BLaER1 (cell line): Measurements from ENCODE around the gene ZNF831.

Experiments used
- H3K27ac ChIP-seq: shearing (Covaris generic); formaldehyde crosslinking; 2 replicates; pipeline ENCODE4 v1.8.1; 2022
- H3K27me3 ChIP-seq: shearing (Covaris generic); formaldehyde crosslinking; 2 replicates; pipeline ENCODE4 v1.8.1; 2022
- H3K36me3 ChIP-seq: shearing (Covaris generic); formaldehyde crosslinking; 2 replicates; pipeline ENCODE4 v1.8.1; 2022
- H3K4me1 ChIP-seq: shearing (Covaris generic); formaldehyde crosslinking; 2 replicates; pipeline ENCODE4 v1.8.1; 2022
- H3K4me2 ChIP-seq: shearing (Covaris generic); formaldehyde crosslinking; 2 replicates; pipeline ENCODE4 v1.8.1; 2022
- H3K4me3 ChIP-seq: shearing (Covaris generic); formaldehyde crosslinking; 2 replicates; pipeline ENCODE4 v1.8.1; 2022
- H3K9ac ChIP-seq: shearing (Covaris generic); formaldehyde crosslinking; 2 replicates; pipeline ENCODE4 v1.8.1; 2022
- H3K9me3 ChIP-seq: shearing (Covaris generic); formaldehyde crosslinking; 2 replicates; pipeline ENCODE4 v1.8.1; 2022
- H4K20me1 ChIP-seq: shearing (Covaris generic); formaldehyde crosslinking; 2 replicates; pipeline ENCODE4 v1.8.1; 2022
- Cebpa-rat ChIP-seq: shearing (Covaris generic); IDR thresholded peaks from 2 replicates; pipeline ENCODE4 v1.8.1; 2022

ZNF831 gene

GRCh38 chr20:59160389-59161115 lies 3.1 kb upstream of the ZNF831 start:
- Histone ChIP-seq H4K20me1 (no peaks in the 10 kb centered on the region), H3K36me3 (no peaks in the 10 kb centered on the region), H3K4me1 (peaks cover 65% of the 10 kb centered on the region), H3K9me3 (peaks cover 5% of the 10 kb centered on the region), H3K4me3 (no peak overlapping the region), H3K27ac (peak overlapping the region; percentile 69), H3K4me2 (peak overlapping the region; percentile 87), H3K9ac (peak overlapping the region; percentile 22; the same call in 1 of the 2 replicates), H3K27me3 (no peaks in the 10 kb centered on the region)
- TF ChIP-seq Cebpa-rat = no peak

- Histone ChIP-seq H3K4me1 (peaks cover 77% of the 10 kb centered on the region), H3K27me3 (no peaks in the 10 kb centered on the region)
- no peak for TF ChIP-seq Cebpa-rat
Measured at GRCh38 chr20:59161721-59162120, 1.9 kb upstream of the ZNF831 start.

GRCh38 chr20:59164686-59165391 lies 1.2 kb downstream of the ZNF831 start:
- Histone ChIP-seq H3K9ac (no peak overlapping the region), H3K4me2 (no peak overlapping the region), H3K4me1 (peaks cover 57% of the 10 kb centered on the region), H4K20me1 (no peaks in the 10 kb centered on the region), H3K27ac (no peak overlapping the region), H3K4me3 (no peak overlapping the region), H3K36me3 (no peaks in the 10 kb centered on the region), H3K9me3 (peaks cover 14% of the 10 kb centered on the region), H3K27me3 (no peaks in the 10 kb centered on the region)
- TF ChIP-seq Cebpa-rat = no peak

More at GRCh38 chr20:59161721-59162120, 1.9 kb upstream of the ZNF831 start:
- H3K4me2 ChIP-seq = no peak overlapping the region
- no peak overlapping the region for H3K27ac ChIP-seq
- no peaks in the 10 kb centered on the region for H4K20me1 ChIP-seq
- H3K4me3 ChIP-seq = no peak overlapping the region
- no peak overlapping the region for H3K9ac ChIP-seq
- peaks cover 5% of the 10 kb centered on the region for H3K9me3 ChIP-seq
- no peaks in the 10 kb centered on the region for H3K36me3 ChIP-seq

- no peak overlapping the region for H3K4me3 ChIP-seq
- H3K9me3 ChIP-seq = peaks cover 14% of the 10 kb centered on the region
- no peaks in the 10 kb centered on the region for H3K36me3 ChIP-seq
- H4K20me1 ChIP-seq = no peaks in the 10 kb centered on the region
- H3K4me2 ChIP-seq = peak overlapping the region; percentile 1; the same call in 1 of the 2 replicates
- H3K9ac ChIP-seq = no peak overlapping the region
- H3K27ac ChIP-seq = no peak overlapping the region
- TF ChIP-seq Cebpa-rat = no peak
- peaks cover 52% of the 10 kb centered on the region for H3K4me1 ChIP-seq
- no peaks in the 10 kb centered on the region for H3K27me3 ChIP-seq
Measured at GRCh38 chr20:59165396-59165795, 1.8 kb downstream of the ZNF831 start.

- Histone ChIP-seq H3K9ac (no peak overlapping the region), H3K9me3 (peaks cover 14% of the 10 kb centered on the region), H3K4me2 (peak overlapping the region; percentile 36), H3K4me1 (peaks cover 45% of the 10 kb centered on the region), H3K27me3 (no peaks in the 10 kb centered on the region), H3K4me3 (no peak overlapping the region), H3K27ac (no peak overlapping the region), H3K36me3 (no peaks in the 10 kb centered on the region; the same call in 1 of the 2 replicates), H4K20me1 (no peaks in the 10 kb centered on the region)
- TF ChIP-seq Cebpa-rat = no peak
Measured at GRCh38 chr20:59165891-59166709, 2.5 kb downstream of the ZNF831 start.

GRCh38 chr20:59170406-59171349 lies 7.1 kb downstream of the ZNF831 start:
- Histone ChIP-seq H4K20me1 (no peaks in the 10 kb centered on the region), H3K27ac (no peak overlapping the region), H3K4me2 (no peak overlapping the region)

GRCh38 chr20:59171986-59172385 lies 8.4 kb downstream of the ZNF831 start:
- Histone ChIP-seq H3K4me2 (no peak overlapping the region), H3K27ac (no peak overlapping the region), H3K27me3 (no peaks in the 10 kb centered on the region), H3K4me1 (peaks cover under 1% of the 10 kb centered on the region; the same call in 1 of the 2 replicates), H3K9me3 (peaks cover 10% of the 10 kb centered on the region), H3K9ac (no peak overlapping the region), H3K36me3 (no peaks in the 10 kb centered on the region; the same call in 1 of the 2 replicates), H4K20me1 (no peaks in the 10 kb centered on the region), H3K4me3 (no peak overlapping the region)
- no peak for TF ChIP-seq Cebpa-rat

More at GRCh38 chr20:59170406-59171349, 7.1 kb downstream of the ZNF831 start:
- TF ChIP-seq Cebpa-rat = no peak
- H3K4me3 ChIP-seq = no peak overlapping the region
- no peaks in the 10 kb centered on the region; the same call in 1 of the 2 replicates for H3K36me3 ChIP-seq
- peaks cover 13% of the 10 kb centered on the region for H3K4me1 ChIP-seq
- no peaks in the 10 kb centered on the region for H3K27me3 ChIP-seq
- peaks cover 9% of the 10 kb centered on the region for H3K9me3 ChIP-seq
- no peak overlapping the region for H3K9ac ChIP-seq

- H3K36me3 ChIP-seq = no peaks in the 10 kb centered on the region; the same call in 1 of the 2 replicates
- no peak overlapping the region for H3K9ac ChIP-seq
- peaks cover 13% of the 10 kb centered on the region for H3K9me3 ChIP-seq
- no peak overlapping the region for H3K4me3 ChIP-seq
- peaks cover 15% of the 10 kb centered on the region for H3K4me1 ChIP-seq
- H3K27me3 ChIP-seq = no peaks in the 10 kb centered on the region
- H3K4me2 ChIP-seq = no peak overlapping the region
- TF ChIP-seq Cebpa-rat = no peak
- no peaks in the 10 kb centered on the region for H4K20me1 ChIP-seq
- no peak overlapping the region for H3K27ac ChIP-seq
Measured at GRCh38 chr20:59173938-59174491, 10.4 kb downstream of the ZNF831 start.
